Coronary artery (tissue), 2 donors: Measurements from ENCODE around the gene NHEJ1.
A peak's percentile ranks its signal among the peaks of the same experiment; 100 is the strongest.

Experiments used
- DNase-seq: peaks from one replicate; pipeline ENCODE4 v3.0.0-alpha.2; 2017; ENCODE audit warnings: low spot score
- H3K27ac ChIP-seq, 2 donors: fragments of 200-600 bp; sonication (generic); one replicate each; pipeline ENCODE4 v1.5.1; 2016 to 2019
- H3K4me3 ChIP-seq: fragments of 200-600 bp; sonication (generic); 2 replicates; pipeline ENCODE4 v1.5.1; 2016; ENCODE audit warnings: mild to moderate bottlenecking, moderate library complexity
- CTCF ChIP-seq: fragments of 200-600 bp; sonication (generic); IDR thresholded peaks from one replicate; pipeline ENCODE4 v1.5.1; 2019; ENCODE audit warnings: antibody characterized with exemption

NHEJ1 gene

GRCh38 chr2:219035942-219036341, 124.7 kb downstream of the NHEJ1 start:
- DNase-seq = no peak
- Histone ChIP-seq H3K4me3 (no peak overlapping the region), H3K27ac (no peak overlapping the region)
- no peak for TF ChIP-seq CTCF

GRCh38 chr2:219034823-219035222, 125.8 kb downstream of the NHEJ1 start:
- Histone ChIP-seq H3K27ac (no peak overlapping the region), H3K4me3 (no peak overlapping the region)
- no peak for DNase-seq
- no peak for TF ChIP-seq CTCF

- no peak overlapping the region for H3K4me3 ChIP-seq
- no peak for TF ChIP-seq CTCF
- no peak for DNase-seq
- no peak overlapping the region for H3K27ac ChIP-seq
Observed at GRCh38 chr2:219032051-219032745, 128.4 kb downstream of the NHEJ1 start.

GRCh38 chr2:219031005-219031738, 129.4 kb downstream of the NHEJ1 start:
- DNase-seq = no peak
- Histone ChIP-seq H3K27ac (no peak overlapping the region), H3K4me3 (no peak overlapping the region)
- no peak for TF ChIP-seq CTCF

GRCh38 chr2:219030177-219030940, 130.3 kb downstream of the NHEJ1 start:
- Histone ChIP-seq H3K27ac (no peak overlapping the region), H3K4me3 (no peak overlapping the region)
- no peak for TF ChIP-seq CTCF
- no peak for DNase-seq

GRCh38 chr2:219029829-219030165, 130.8 kb downstream of the NHEJ1 start:
- H3K27ac ChIP-seq = no peak overlapping the region
- TF ChIP-seq CTCF = peak; percentile 93
- no peak for DNase-seq
- no peak overlapping the region for H3K4me3 ChIP-seq
